HG03139 (cell line): ENCODE measurements around the gene AGAP5.
"Not testable (repeated sequence)": the region's sequence is repeated elsewhere in the genome, so short reads cannot be mapped to it uniquely, and the experiment has no call there.

Experiments
- ATAC-seq: cut with Tn5 transposase; IDR thresholded peaks from one replicate; pipeline ENCODE4 v1.9.1; 2021; ENCODE audit not compliant: unreplicated experiment

The AGAP5 gene

GRCh38 chr10:73715179-73716156, 17.6 kb upstream of the AGAP5 start:
- ATAC-seq, result not testable (repeated sequence)

GRCh38 chr10:73714483-73714882, 16.6 kb upstream of the AGAP5 start:
- not testable (repeated sequence) for ATAC-seq

- ATAC-seq, result not testable (repeated sequence)
These were observed 16.0 kb upstream of the AGAP5 start for GRCh38 chr10:73713912-73714311.

GRCh38 chr10:73711683-73712082, 13.8 kb upstream of the AGAP5 start:
- ATAC-seq, result not testable (repeated sequence)

GRCh38 chr10:73708122-73708521, 10.2 kb upstream of the AGAP5 start:
- not testable (repeated sequence) for ATAC-seq

DNA sequence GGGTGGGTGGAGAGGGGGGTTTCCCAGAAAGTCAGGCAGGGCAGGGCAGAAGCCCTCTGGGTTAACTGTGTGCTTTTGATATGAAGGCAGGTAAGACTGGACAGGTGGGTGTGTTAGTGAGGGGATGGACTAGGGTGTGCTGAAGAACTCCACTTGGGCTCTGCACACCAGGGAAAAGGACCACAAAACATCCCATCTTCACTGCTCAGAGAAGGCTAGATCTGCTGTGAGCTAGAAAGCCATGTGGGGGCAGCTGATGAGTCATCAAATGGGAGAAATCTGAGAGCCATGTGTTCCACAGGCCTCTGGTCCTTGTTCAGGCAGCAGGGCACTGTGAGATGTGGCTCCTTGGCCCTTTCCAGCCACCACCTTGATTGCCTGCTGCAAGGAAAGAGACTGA, 9.7 kb upstream of the AGAP5 start:
- not testable (repeated sequence) for ATAC-seq

DNA sequence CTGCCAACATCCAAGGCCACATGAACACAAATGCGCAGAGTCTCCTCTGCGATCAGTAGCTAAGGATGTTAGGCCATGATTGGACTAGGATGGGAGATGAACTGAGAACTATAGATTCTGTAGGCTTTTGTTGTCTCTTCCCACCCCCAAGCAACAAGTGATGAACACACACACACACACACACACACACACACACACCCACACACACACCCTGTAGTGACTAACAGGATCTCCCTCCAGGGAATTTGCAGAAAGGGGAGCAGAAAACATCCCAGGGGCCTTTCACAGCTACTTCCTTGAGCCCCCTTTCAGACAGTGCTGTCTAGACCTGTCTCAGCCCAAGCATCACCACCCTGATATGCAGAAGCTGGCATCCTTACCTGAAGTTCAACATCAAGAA, 8.6 kb upstream of the AGAP5 start:
- not testable (repeated sequence) for ATAC-seq

DNA sequence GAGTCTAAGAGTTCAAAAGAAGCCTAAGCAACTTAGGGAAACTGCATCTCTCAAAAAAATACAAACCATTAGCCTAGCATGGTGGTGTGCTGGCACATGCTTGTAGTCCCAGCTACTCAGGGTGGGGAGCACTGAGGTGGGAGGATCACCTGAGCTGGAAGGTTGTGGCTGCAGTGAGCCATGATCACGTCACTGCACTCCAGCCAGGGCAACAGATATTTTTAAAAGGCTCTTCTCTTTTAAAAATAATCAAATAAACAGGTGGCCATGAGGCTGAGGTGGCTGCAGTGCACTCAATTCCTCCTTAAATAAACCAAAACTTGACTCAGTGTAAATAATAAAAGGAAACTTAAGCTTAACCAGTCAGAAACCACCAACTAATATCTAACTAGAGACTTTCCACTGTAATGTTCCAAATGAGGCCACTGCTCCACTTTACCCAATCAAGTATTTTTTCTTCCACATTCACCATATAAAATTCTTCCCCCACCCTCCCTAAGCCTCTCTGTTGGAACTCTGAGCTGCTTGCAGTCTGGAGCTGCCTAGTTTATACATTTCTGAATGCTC, 7.7 kb upstream of the AGAP5 start:
- not testable (repeated sequence) for ATAC-seq

DNA sequence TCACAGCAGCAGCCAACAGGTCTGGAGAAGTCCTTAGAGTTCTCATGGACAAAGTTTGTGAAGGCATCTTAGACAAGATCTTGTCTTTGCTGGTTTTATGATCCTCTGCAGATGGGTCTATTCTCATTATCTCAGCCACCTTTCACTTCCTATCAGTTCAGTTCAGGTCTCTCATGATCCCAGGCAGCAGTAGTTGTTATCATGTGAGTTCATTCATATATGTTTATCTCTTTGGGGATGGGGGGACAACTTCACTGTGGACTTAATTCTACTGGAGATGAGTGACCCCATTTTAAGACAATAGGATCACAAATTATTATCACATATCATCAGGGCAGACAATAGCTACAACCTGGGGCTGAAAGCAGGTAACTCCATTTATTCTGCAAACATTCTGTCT, 6.0 kb upstream of the AGAP5 start:
- not testable (repeated sequence) for ATAC-seq

DNA sequence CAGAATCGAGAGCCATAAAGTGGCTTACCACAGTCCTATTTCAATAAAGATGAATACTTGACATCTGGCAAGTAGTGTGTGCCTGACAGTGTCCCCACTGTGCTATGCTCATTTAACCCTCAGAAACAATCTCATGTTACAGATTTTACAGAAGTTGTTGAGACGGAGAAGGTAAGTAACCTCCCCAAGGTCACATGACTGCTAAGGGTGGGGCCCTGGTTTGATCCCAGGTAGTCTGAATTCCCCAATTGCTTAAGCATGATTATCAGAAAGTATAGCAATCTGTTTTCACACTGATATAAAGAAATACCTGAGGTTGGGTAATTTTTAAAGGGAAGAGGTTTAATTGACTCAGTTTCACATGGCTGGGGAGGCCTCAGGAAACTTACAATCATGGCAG, 910 bp upstream of the AGAP5 start:
- not testable (repeated sequence) for ATAC-seq

DNA sequence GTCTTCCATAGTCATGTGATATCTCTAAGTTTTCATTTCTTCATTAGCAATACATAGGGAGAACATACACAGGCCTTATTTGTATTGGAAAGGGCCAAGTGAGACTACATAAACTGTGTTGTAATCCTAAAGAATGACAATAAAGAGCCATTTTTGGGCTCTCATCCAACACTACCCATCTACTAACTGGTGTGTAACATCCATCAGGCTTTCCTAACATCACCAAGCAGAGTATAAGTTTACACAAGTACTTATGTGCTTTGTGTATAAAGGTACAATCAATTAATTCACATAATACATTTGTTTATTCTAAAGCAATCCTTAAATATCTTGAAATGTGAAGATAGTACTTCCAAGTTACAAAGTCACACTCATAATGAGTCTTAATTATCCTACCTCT, 2.6 kb downstream of the AGAP5 start:
- ATAC-seq, result not testable (repeated sequence)

- ATAC-seq, result not testable (repeated sequence)
These were observed 7.2 kb downstream of the AGAP5 start for GRCh38 chr10:73690755-73691154.

- not testable (repeated sequence) for ATAC-seq
These were observed 8.3 kb downstream of the AGAP5 start for GRCh38 chr10:73689596-73689995.

- ATAC-seq, result not testable (repeated sequence)
These were observed 10.3 kb downstream of the AGAP5 start for GRCh38 chr10:73687641-73688040.

- not testable (repeated sequence) for ATAC-seq
These were observed 23.4 kb downstream of the AGAP5 start for GRCh38 chr10:73674546-73674945.

DNA sequence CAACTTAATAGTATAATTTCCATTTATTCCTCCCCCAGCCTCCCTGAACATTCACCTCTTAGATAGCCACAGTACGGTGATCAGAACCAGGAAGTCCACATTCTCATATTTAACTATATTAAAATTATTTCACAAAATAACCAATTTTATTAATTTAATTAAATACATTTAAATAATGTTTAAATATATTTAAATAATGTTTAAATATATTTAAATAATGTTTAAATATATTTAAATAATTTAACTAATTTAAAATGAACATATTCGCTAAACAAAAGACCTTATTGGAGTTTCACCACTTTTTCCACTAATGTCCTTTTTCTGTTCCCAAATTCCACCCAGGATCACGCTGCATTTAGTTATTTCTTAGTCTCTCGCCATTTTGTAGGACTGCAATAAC, 29.5 kb downstream of the AGAP5 start:
- not testable (repeated sequence) for ATAC-seq

DNA sequence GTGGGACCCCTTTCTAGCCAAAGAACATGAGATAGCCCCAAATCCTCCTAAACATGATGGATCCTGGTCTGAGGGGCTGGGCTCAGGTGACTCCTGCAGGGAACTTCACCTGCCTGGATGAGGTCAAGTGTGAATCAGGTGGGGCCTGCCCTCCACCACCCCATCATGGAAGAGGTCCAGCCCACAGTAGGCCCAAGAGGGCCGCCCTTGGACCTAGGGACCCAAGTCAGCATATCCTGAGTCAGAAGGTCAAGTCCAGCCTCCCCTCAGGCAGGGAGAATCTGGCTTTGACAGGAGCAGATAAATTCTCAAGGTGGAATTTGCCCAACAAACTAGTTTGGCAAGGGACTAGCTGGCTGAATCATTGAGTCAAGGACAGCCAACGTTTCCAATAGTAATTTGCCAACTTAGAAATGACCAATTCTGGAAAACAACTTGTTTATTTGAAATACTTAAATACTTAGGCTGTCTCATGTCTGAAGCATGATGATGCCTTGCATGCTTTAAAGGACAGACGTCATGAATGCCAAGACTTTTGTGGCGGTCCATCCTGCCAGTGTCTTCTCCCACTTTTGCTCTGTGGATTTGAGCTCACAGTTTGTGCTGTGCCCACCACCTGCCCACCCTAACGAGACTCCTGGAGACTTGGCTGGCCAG, 31.6 kb downstream of the AGAP5 start:
- not testable (repeated sequence) for ATAC-seq

- not testable (repeated sequence) for ATAC-seq
These were observed 32.3 kb downstream of the AGAP5 start for GRCh38 chr10:73665581-73665980.

DNA sequence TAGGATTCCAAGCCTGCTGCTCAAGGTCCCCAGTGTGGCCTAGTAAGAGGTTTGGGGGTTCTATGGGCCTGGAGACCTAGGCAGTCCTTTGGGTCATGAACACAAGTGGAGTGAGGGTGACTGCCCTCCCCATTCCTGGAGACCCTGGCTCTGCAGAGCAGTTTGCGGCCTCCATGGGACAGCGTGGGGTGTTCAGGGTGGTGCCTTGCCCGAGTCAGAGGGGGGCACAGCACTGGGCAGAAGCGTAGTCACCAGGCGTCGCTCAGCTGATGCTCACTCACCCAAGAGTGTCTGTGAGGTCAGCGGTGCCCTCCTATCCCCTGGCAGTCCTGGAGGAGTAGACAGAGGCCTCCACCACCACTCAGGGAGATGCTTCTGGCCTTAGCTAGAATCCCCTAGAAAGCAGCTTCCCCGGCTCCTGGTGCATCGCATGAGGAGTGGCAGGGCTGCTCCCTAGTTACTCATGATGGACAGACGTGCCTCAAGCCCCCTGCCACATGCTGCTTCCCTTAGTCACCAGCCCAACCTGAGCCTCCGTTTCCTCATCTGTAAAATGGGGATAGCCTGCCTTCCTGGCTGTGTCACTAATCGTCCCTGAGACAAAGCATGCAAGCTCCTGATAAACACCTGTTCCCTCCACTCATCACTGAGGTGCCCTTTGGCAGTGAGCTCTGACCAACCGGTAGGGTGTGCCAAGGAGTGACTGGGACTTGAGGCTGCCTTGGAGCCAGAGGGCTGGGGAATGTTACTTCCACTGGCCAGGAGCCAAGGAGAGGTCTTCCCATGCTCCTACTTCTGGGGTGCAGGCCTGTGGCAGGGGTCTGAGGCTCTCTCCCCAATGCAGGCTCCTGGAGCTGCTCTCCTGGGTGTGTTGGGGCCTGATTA, 33.5 kb downstream of the AGAP5 start:
- not testable (repeated sequence) for ATAC-seq

GRCh38 chr10:73663621-73664020, 34.3 kb downstream of the AGAP5 start:
- not testable (repeated sequence) for ATAC-seq
